ENCODE measurements around the gene TBXT.

The TBXT gene

DNA sequence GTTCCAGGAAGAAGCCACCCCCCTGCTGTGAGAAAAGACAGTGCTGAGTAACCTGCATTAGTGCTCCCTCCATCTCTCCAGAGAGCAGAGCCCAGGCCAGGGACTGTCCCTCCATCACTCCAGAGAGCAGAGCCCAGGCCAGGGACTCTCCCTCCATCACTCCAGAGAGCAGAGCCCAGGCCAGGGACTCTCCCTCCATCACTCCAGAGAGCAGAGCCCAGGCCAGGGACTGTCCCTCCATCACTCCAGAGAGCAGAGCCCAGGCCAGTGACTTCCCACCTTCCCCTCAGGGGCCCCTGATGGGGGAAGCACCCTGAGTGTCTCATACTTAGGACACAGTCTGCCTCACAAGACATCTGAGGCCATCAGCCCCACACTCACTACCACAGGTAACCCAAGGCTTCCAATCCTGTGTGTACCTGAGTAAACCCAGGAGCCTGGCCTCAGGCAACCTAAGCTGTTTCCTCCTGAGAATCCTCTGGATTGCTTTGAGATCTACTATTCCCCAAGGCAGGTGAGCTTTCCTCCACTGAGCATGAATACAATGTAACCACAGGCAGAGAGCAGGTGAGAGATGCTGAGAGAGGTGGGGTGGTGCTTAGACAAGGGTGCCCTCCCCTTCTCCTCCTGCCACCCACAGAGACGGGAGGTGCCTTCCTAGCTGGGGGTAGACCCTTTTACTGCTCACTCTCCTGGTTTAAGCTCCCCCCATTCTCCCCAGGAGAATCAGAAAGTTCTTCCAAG lies 4.9 kb downstream of the TBXT start:
- TF ChIP-seq EZH2phosphoT487 (conservative IDR thresholded peaks at IDR 0.05; ENCODE audit: low read length), result no peak
- no peaks in the 10 kb centered on the region for H3K79me2 ChIP-seq (ENCODE audit: insufficient read depth, low read length)
- no peaks in the 10 kb centered on the region for H3F3A ChIP-seq (ENCODE audit: insufficient read depth)
- H3K36me3 ChIP-seq (ENCODE audit: low read length), result no peaks in the 10 kb centered on the region
- no peak overlapping the region for H3K4me3 ChIP-seq (ENCODE audit: insufficient read depth, low read length, poor library complexity, severe bottlenecking)
- H3K4me2 ChIP-seq (ENCODE audit: low read depth, low read length, poor library complexity, severe bottlenecking), result no peak overlapping the region
- no peak overlapping the region for H3K27ac ChIP-seq (ENCODE audit: low read depth, low read length)
- H4K20me1 ChIP-seq (ENCODE audit: low read depth, low read length), result no peaks in the 10 kb centered on the region
- no peaks in the 10 kb centered on the region for H3K27me3 ChIP-seq (ENCODE audit: low read length)
- no peak overlapping the region for H2AFZ ChIP-seq (ENCODE audit: low read depth, low read length, severe bottlenecking)
- H3K9me3 ChIP-seq (ENCODE audit: insufficient read depth, low read length), result no peaks in the 10 kb centered on the region
- no peak overlapping the region for H3K9ac ChIP-seq (ENCODE audit: low read length)
- H3K9me2 ChIP-seq (replicated peaks; ENCODE audit: insufficient read depth, low read length), result no peaks in the 10 kb centered on the region

DNA sequence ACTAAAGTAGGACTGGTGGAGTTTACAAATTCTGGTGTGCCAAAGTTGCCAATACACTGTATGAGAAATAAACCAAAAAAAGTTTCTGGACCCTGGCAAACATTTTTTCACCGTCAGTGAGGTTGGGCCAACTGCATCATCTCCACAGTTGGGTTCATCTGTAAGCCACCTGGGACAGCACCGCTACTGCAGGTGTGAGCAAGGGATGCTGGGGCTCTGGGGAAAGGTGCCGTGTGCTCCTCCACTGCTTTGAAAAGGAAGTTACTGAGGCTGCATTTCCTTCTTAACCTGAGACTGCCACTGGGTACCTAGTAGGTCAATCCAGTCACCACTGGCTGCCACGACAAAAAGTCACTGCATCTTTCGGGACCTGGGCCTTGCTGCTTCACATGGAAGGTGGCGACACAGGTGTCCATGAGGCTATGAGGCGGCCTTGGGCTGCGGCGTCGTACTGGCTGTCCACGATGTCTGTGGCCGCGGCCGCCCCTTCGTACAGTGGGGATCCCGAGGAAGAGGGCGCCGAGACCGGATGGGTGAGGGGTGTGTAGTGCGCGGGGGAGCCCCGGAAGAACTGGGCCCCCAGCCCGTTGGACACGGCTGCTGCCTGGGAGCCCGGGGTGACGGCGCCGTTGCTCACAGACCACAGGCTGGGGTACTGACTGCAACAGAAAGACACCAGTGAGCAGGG lies 9.6 kb downstream of the TBXT start:
- no peaks in the 10 kb centered on the region for H3K27me3 ChIP-seq (ENCODE audit: low read length)
- H3F3A ChIP-seq (ENCODE audit: insufficient read depth), result no peaks in the 10 kb centered on the region
- H3K27ac ChIP-seq (ENCODE audit: low read depth, low read length), result no peak overlapping the region
- TF ChIP-seq, protein P1, sequence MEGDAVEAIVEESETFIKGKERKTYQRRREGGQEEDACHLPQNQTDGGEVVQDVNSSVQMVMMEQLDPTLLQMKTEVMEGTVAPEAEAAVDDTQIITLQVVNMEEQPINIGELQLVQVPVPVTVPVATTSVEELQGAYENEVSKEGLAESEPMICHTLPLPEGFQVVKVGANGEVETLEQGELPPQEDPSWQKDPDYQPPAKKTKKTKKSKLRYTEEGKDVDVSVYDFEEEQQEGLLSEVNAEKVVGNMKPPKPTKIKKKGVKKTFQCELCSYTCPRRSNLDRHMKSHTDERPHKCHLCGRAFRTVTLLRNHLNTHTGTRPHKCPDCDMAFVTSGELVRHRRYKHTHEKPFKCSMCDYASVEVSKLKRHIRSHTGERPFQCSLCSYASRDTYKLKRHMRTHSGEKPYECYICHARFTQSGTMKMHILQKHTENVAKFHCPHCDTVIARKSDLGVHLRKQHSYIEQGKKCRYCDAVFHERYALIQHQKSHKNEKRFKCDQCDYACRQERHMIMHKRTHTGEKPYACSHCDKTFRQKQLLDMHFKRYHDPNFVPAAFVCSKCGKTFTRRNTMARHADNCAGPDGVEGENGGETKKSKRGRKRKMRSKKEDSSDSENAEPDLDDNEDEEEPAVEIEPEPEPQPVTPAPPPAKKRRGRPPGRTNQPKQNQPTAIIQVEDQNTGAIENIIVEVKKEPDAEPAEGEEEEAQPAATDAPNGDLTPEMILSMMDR (IDR thresholded peaks at IDR 0.05; ENCODE audit: insufficient read depth, low read length, poor library complexity, severe bottlenecking), result no peak
- TF ChIP-seq EZH2phosphoT487 (conservative IDR thresholded peaks at IDR 0.05; ENCODE audit: low read length), result no peak
- H3K9ac ChIP-seq (ENCODE audit: low read length), result no peak overlapping the region
- no peaks in the 10 kb centered on the region for H3K36me3 ChIP-seq (ENCODE audit: low read length)
- H2AFZ ChIP-seq (ENCODE audit: low read depth, low read length, severe bottlenecking), result no peak overlapping the region
- H3K9me2 ChIP-seq (replicated peaks; ENCODE audit: insufficient read depth, low read length), result no peaks in the 10 kb centered on the region
- no peaks in the 10 kb centered on the region for H3K79me2 ChIP-seq (ENCODE audit: insufficient read depth, low read length)
- no peak overlapping the region for H3K4me3 ChIP-seq (ENCODE audit: insufficient read depth, low read length, poor library complexity, severe bottlenecking)
- no peaks in the 10 kb centered on the region for H3K9me3 ChIP-seq (ENCODE audit: insufficient read depth, low read length)
- H4K20me1 ChIP-seq (ENCODE audit: low read depth, low read length), result no peaks in the 10 kb centered on the region
- H3K4me2 ChIP-seq (ENCODE audit: low read depth, low read length, poor library complexity, severe bottlenecking), result no peak overlapping the region

DNA sequence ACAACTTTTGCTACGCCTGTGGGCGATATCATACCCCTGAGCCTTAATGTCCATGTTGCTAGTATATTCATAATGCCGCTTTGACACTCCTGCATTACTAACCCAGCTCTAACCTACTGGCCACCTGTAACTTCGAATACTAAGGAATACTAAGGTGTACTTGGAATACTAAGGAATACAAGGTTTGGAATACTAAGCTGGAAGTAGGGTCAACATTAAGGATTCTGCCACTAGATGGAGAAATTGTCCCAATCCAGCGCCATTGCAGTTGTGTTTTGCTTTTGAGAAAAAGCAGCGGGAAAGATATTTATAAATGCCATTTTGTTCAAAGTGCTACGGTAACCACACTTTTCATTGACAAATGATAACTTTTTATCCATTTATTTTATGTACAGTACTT lies 10.7 kb downstream of the TBXT start:
- H4K20me1 ChIP-seq (ENCODE audit: low read depth, low read length), result no peaks in the 10 kb centered on the region
- H3K9ac ChIP-seq (ENCODE audit: low read length), result no peak overlapping the region
- H3K4me2 ChIP-seq (ENCODE audit: low read depth, low read length, poor library complexity, severe bottlenecking), result no peak overlapping the region
- no peak for TF ChIP-seq EZH2phosphoT487 (conservative IDR thresholded peaks at IDR 0.05; ENCODE audit: low read length)
- TF ChIP-seq, protein P1 (IDR thresholded peaks at IDR 0.05; ENCODE audit: insufficient read depth, low read length, poor library complexity, severe bottlenecking), result no peak
- no peak overlapping the region for H3K4me3 ChIP-seq (ENCODE audit: insufficient read depth, low read length, poor library complexity, severe bottlenecking)
- no peaks in the 10 kb centered on the region for H3K79me2 ChIP-seq (ENCODE audit: insufficient read depth, low read length)
- no peaks in the 10 kb centered on the region for H3K27me3 ChIP-seq (ENCODE audit: low read length)
- no peak overlapping the region for H2AFZ ChIP-seq (ENCODE audit: low read depth, low read length, severe bottlenecking)
- H3K27ac ChIP-seq (ENCODE audit: low read depth, low read length), result no peak overlapping the region
- H3F3A ChIP-seq (ENCODE audit: insufficient read depth), result no peaks in the 10 kb centered on the region
- H3K9me2 ChIP-seq (replicated peaks; ENCODE audit: insufficient read depth, low read length), result no peaks in the 10 kb centered on the region
- no peaks in the 10 kb centered on the region for H3K9me3 ChIP-seq (ENCODE audit: insufficient read depth, low read length)
- no peaks in the 10 kb centered on the region for H3K36me3 ChIP-seq (ENCODE audit: low read length)

DNA sequence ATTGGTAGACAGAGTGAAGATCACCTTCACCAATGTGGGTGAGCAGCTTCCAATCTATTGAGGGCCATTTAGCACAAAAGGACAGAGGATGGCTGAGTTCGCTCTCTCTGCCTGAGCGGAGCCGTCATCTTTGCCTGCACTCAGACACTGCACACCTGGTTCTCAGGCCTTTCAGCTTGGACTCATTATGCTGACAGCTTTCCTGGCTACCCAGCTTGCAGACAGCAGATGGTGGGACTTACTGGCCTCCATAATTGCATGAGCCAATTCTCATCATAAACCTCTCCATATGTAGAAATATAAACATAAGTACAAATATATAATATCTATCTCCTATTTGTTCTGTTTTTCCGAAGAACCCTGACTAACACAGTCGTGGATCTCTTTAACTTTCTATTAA lies 13.7 kb downstream of the TBXT start:
- Histone ChIP-seq H4K20me1 (ENCODE audit: low read depth, low read length) (no peaks in the 10 kb centered on the region), H3K27ac (ENCODE audit: low read depth, low read length) (no peak overlapping the region), H3K27me3 (ENCODE audit: low read length) (no peaks in the 10 kb centered on the region), H3K79me2 (ENCODE audit: insufficient read depth, low read length) (no peaks in the 10 kb centered on the region), H3K9ac (ENCODE audit: low read length) (no peak overlapping the region), H3K9me2 (replicated peaks; ENCODE audit: insufficient read depth, low read length) (no peaks in the 10 kb centered on the region), H3F3A (ENCODE audit: insufficient read depth) (no peaks in the 10 kb centered on the region), H3K4me3 (ENCODE audit: insufficient read depth, low read length, poor library complexity, severe bottlenecking) (no peak overlapping the region), H2AFZ (ENCODE audit: low read depth, low read length, severe bottlenecking) (no peak overlapping the region), H3K36me3 (ENCODE audit: low read length) (no peaks in the 10 kb centered on the region), H3K9me3 (ENCODE audit: insufficient read depth, low read length) (no peaks in the 10 kb centered on the region), H3K4me2 (ENCODE audit: low read depth, low read length, poor library complexity, severe bottlenecking) (no peak overlapping the region)
- no peak for TF ChIP-seq EZH2phosphoT487 (conservative IDR thresholded peaks at IDR 0.05; ENCODE audit: low read length)
- TF ChIP-seq, protein P1 (IDR thresholded peaks at IDR 0.05; ENCODE audit: insufficient read depth, low read length, poor library complexity, severe bottlenecking), result no peak
